H1 (cell line): ENCODE results near the gene KLHL2. TPM values are rescaled to one million over a fixed set of nuclear protein-coding genes. Genes with fewer than 3 reads are reported as not detected.

Source experiments
- BCL11A ChIP-seq, 2 experiments: IDR thresholded peaks; one replicate each; pipeline ENCODE4 v1.6.1; 2011; ENCODE audit warnings: low read depth in 2 of 2, low read length in 2 of 2, mild to moderate bottlenecking in 2 of 2
- CBX8 ChIP-seq: fragments of 300-800, 300-1000 bp; sonication (generic); IDR thresholded peaks from 2 replicates; pipeline ENCODE4 v1.7.1; 2016; ENCODE audit warnings: low read depth, low read length, borderline replicate concordance
- CREB1 ChIP-seq: IDR thresholded peaks from 2 replicates; pipeline ENCODE4 v1.6.1; 2012; ENCODE audit warnings: inconsistent platforms
- EP300 ChIP-seq, 2 experiments: IDR thresholded peaks; 1 replicate in 1 of 2; 2 replicates in 1 of 2; pipeline ENCODE4 v1.6.1; 2011 to 2012; ENCODE audit warnings: low read depth in 2 of 2, low read length in 2 of 2, mild to moderate bottlenecking in 2 of 2, borderline replicate concordance in 1 of 2, inconsistent platforms in 1 of 2, moderate library complexity in 1 of 2
- EZH2 ChIP-seq: fragments of 200-600 bp; sonication (generic); IDR thresholded peaks from 2 replicates; pipeline ENCODE4 v1.7.1; 2012; ENCODE audit warnings: low read depth, mild to moderate bottlenecking, moderate library complexity, low read length, inconsistent platforms; ENCODE audit not compliant: severe bottlenecking
- HDAC2 ChIP-seq, 2 experiments: fragments of 300-600 bp in 1 of 2; sonication (generic) in 1 of 2; IDR thresholded peaks; 2 replicates each; pipeline ENCODE4 v1.6.1; 2011 to 2012; ENCODE audit warnings: low read depth in 2 of 2, low read length in 2 of 2, mild to moderate bottlenecking in 2 of 2, moderate library complexity in 2 of 2, borderline replicate concordance in 1 of 2, inconsistent platforms in 1 of 2
- JUND ChIP-seq: IDR thresholded peaks from 2 replicates; pipeline ENCODE4 v1.6.1; 2011; ENCODE audit warnings: mild to moderate bottlenecking, improper control_type of control experiment, low read length
- KDM4A ChIP-seq: IDR thresholded peaks from one replicate; pipeline ENCODE4 v1.7.1; 2012; ENCODE audit warnings: low read depth, mild to moderate bottlenecking, moderate library complexity, low read length, inconsistent platforms; ENCODE audit not compliant: severe bottlenecking
- MAFK ChIP-seq: IDR thresholded peaks from 2 replicates; pipeline ENCODE4 v1.6.1; 2012; ENCODE audit warnings: low read depth, mild to moderate bottlenecking, improper control_type of control experiment, low read length
- POLR2AphosphoS5 ChIP-seq: IDR thresholded peaks from 2 replicates; pipeline ENCODE4 v1.6.1; 2011; ENCODE audit warnings: low read depth, low read length
- POU5F1 ChIP-seq: IDR thresholded peaks from 2 replicates; pipeline ENCODE4 v1.6.1; 2011; ENCODE audit warnings: low read depth, mild to moderate bottlenecking, low read length, moderate library complexity
- RAD21 ChIP-seq, 2 experiments: IDR thresholded peaks in 1 of 2; conservative IDR thresholded peaks in 1 of 2; 2 replicates each; pipeline ENCODE4 v1.6.1; 2011; ENCODE audit warnings: low read depth in 2 of 2, low read length in 2 of 2, improper control_type of control experiment in 1 of 2, inconsistent platforms in 1 of 2, mild to moderate bottlenecking in 1 of 2, moderate library complexity in 1 of 2
- RBBP5 ChIP-seq: IDR thresholded peaks from 2 replicates; pipeline ENCODE4 v1.7.1; 2012; ENCODE audit warnings: low read depth, mild to moderate bottlenecking, inconsistent platforms, low read length, moderate library complexity, borderline replicate concordance
- RFX5 ChIP-seq: IDR thresholded peaks from 2 replicates; pipeline ENCODE4 v1.6.1; 2011; ENCODE audit warnings: low read depth, low read length, improper control_type of control experiment, borderline replicate concordance
- SP2 ChIP-seq: IDR thresholded peaks from 2 replicates; pipeline ENCODE4 v1.6.1; 2012; ENCODE audit warnings: mild to moderate bottlenecking, low read length, inconsistent platforms
- TAF7 ChIP-seq: optimal IDR thresholded peaks from 2 replicates; pipeline ENCODE3; 2011; ENCODE audit warnings: low read depth, mild to moderate bottlenecking, inconsistent platforms, low read length, moderate library complexity, borderline replicate concordance
- polyA plus RNA-seq, 7 experiments: library from polyadenylated mRNA; depleted of rRNA in 3 of 7; stranded (reverse) in 5 of 7; unstranded in 2 of 7; fragments of >200 nt in 5 of 7; fragments of 200-250 nt in 2 of 7; gene quantifications; 1 replicate in 5 of 7; 2 replicates in 1 of 7; 4 replicates in 1 of 7; pipeline versions ENCODE4 v1.2.1 to v1.2.3, GENCODE V29; 2011 to 2013; ENCODE audit warnings: missing spikeins in 2 of 7, mixed read lengths in 2 of 7
- total RNA-seq: library from RNA; stranded (reverse); fragmentation: NEBNext Ultra II Directional; extraction: Animal tissue kit (Norgen Biotek cat#: 25700); gene quantifications from 2 replicates; pipeline ENCODE4 v1.2.1, GENCODE V29; 2021
- TF ChIP-seq, protein P1 (sequence below): IDR thresholded peaks from 2 replicates; pipeline ENCODE4 v1.6.1; 2011; ENCODE audit warnings: low read depth, mild to moderate bottlenecking, low read length; ENCODE audit not compliant: insufficient read depth
- TF ChIP-seq, protein P2 (sequence below), 3 experiments: IDR thresholded peaks; 1 replicate in 2 of 3; 2 replicates in 1 of 3; pipeline versions ENCODE4 v1.5.1 to v1.6.1; 2011; ENCODE audit warnings: low read length in 3 of 3, mild to moderate bottlenecking in 3 of 3, inconsistent platforms in 2 of 3, low read depth in 1 of 3, moderate library complexity in 1 of 3; ENCODE audit not compliant: insufficient read depth in 1 of 3; ENCODE audit errors: control extremely low read depth in 1 of 3

The KLHL2 gene
- total and polyA plus RNA-seq, 2 of the 8 experiments (the other 6 are each of a cell fraction or from before 2014, with no cell fraction given): 5.2 to 12.0 TPM

DNA sequence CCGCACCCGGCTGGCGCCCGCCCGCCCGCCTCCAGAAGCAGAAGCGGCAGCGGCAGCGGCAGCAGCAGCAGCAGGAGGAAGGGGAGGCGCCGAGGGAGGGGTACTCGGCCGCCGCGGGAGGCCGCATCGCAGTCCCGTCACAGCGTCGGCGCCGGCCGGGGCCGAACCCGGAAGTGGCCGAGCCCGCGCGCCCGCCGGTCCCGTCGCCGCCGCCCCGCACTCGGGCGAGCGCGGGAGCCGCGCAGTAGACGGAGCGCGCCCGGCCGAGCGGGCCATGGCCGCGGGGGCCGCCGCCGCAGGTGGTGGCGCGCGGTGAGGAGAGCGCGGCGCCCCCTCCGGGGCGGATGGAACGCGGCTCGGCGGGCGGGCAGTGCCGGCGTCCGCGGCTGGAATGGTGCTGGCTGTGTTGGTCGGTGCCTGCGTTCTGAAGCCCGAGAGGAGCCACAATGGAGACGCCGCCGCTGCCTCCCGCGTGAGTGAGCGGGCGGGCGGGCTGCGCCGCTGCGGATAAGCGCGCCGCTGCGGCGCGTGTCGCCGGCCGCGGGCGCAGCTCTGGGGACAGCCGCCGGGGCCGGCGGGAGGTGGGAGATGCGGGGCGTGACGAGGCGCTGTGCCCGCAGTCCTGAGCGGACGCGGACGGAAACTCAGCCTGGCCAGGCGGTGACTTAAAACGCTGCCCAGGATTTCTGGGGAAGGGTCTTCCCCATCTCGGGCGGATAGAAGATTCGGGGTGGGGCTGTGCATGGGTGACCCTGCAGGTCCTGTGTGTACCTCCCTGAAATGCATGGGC lies at the start of gene KLHL2 (continued):
- TF ChIP-seq HDAC2 (IDR thresholded peaks at IDR 0.05; ENCODE audit: borderline replicate concordance in 1 of 2, low read depth in 2 of 2, low read length in 2 of 2): no peak
- TF ChIP-seq, protein P1, sequence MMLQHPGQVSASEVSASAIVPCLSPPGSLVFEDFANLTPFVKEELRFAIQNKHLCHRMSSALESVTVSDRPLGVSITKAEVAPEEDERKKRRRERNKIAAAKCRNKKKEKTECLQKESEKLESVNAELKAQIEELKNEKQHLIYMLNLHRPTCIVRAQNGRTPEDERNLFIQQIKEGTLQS: no peak
- TF ChIP-seq TAF7: no peak
- no peak for TF ChIP-seq RFX5
- no peak for TF ChIP-seq EZH2
- no peak for TF ChIP-seq EP300 (IDR thresholded peaks at IDR 0.05; ENCODE audit: borderline replicate concordance in 1 of 2, low read depth in 2 of 2, low read length in 2 of 2)
- TF ChIP-seq KDM4A: peak; percentile 73
- peak; percentile 89 for TF ChIP-seq CREB1
- peak; percentile 47; the same call in 1 of the 2 replicates for TF ChIP-seq POLR2AphosphoS5
- TF ChIP-seq RBBP5: peak; percentile 89; the same call in 1 of the 2 replicates
- TF ChIP-seq POU5F1: no peak
- TF ChIP-seq, protein P2, sequence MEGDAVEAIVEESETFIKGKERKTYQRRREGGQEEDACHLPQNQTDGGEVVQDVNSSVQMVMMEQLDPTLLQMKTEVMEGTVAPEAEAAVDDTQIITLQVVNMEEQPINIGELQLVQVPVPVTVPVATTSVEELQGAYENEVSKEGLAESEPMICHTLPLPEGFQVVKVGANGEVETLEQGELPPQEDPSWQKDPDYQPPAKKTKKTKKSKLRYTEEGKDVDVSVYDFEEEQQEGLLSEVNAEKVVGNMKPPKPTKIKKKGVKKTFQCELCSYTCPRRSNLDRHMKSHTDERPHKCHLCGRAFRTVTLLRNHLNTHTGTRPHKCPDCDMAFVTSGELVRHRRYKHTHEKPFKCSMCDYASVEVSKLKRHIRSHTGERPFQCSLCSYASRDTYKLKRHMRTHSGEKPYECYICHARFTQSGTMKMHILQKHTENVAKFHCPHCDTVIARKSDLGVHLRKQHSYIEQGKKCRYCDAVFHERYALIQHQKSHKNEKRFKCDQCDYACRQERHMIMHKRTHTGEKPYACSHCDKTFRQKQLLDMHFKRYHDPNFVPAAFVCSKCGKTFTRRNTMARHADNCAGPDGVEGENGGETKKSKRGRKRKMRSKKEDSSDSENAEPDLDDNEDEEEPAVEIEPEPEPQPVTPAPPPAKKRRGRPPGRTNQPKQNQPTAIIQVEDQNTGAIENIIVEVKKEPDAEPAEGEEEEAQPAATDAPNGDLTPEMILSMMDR (IDR thresholded peaks at IDR 0.05; ENCODE audit: control extremely low read depth in 1 of 3, insufficient read depth in 1 of 3, low read depth in 1 of 3, low read length in 3 of 3): no peak
- no peak for TF ChIP-seq RAD21 (IDR thresholded peaks at IDR 0.05 in 1 of 2, conservative IDR thresholded peaks at IDR 0.05 in 1 of 2; ENCODE audit: low read depth in 2 of 2, low read length in 2 of 2)
- TF ChIP-seq MAFK: no peak
- TF ChIP-seq JUND: no peak
- TF ChIP-seq CBX8: no peak
- TF ChIP-seq BCL11A (IDR thresholded peaks at IDR 0.05; ENCODE audit: low read depth in 2 of 2, low read length in 2 of 2): no peak
- TF ChIP-seq SP2: no peak
